DOHH2 (cell line): ENCODE measurements around the gene ZNF23.
"Not testable (repeated sequence)": the region's sequence is repeated elsewhere in the genome, so short reads cannot be mapped to it uniquely, and the experiment has no call there.

Experiments
- EZH2phosphoT487 ChIP-seq: fragments of 200-600 bp; sonication (generic); IDR thresholded peaks from 2 replicates; pipeline ENCODE4 v1.6.1; 2017; ENCODE audit warnings: borderline replicate concordance, mild to moderate bottlenecking, antibody characterized with exemption, low read length, moderate library complexity, mixed read lengths
- TF ChIP-seq, protein P1 (sequence below): fragments of 200-600 bp; sonication (generic); IDR thresholded peaks from one replicate; pipeline ENCODE4 v1.5.1; 2014; ENCODE audit warnings: antibody characterized with exemption, mild to moderate bottlenecking, low read depth, low read length; ENCODE audit not compliant: poor library complexity, severe bottlenecking

DNA sequence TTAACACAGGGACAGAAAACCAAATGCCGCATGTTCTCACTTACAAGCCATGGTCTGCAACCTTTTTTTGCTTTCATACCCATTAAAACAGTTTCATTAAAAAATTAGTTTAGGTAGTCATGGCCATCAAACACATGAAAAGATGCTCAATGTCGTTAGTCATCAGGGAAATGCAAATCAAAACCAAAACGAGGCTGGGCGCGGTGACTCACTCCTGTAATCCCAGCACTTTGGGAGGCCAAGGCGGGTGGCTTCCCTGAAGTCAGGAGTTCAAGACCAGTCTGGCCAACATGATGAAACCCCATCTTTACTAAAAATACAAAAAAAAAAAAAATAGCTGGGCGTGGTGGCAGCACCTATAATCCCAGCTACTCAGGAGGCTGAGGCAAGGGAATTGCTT lies 42.0 kb upstream of the ZNF23 start:
- TF ChIP-seq, protein P1, sequence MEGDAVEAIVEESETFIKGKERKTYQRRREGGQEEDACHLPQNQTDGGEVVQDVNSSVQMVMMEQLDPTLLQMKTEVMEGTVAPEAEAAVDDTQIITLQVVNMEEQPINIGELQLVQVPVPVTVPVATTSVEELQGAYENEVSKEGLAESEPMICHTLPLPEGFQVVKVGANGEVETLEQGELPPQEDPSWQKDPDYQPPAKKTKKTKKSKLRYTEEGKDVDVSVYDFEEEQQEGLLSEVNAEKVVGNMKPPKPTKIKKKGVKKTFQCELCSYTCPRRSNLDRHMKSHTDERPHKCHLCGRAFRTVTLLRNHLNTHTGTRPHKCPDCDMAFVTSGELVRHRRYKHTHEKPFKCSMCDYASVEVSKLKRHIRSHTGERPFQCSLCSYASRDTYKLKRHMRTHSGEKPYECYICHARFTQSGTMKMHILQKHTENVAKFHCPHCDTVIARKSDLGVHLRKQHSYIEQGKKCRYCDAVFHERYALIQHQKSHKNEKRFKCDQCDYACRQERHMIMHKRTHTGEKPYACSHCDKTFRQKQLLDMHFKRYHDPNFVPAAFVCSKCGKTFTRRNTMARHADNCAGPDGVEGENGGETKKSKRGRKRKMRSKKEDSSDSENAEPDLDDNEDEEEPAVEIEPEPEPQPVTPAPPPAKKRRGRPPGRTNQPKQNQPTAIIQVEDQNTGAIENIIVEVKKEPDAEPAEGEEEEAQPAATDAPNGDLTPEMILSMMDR: not testable (repeated sequence)
- TF ChIP-seq EZH2phosphoT487: not testable (repeated sequence)
